ENCODE data around the gene RABEP2. TPM values are rescaled to one million over a fixed set of nuclear protein-coding genes. Genes with fewer than 3 reads are reported as not detected.

The RABEP2 gene
- total RNA-seq, 6 experiments from 2014 or later = 19.8 to 24.9 (median 21.9) TPM

GRCh38 chr16:28876019-28876659 is 48.9 kb downstream of the RABEP2 start:
- Mint-ChIP-seq H3K4me1 (ENCODE audit: low read depth) (peaks cover 17% of the 10 kb centered on the region), H3K4me3 (no peak overlapping the region)
- TF ChIP-seq, protein P1, sequence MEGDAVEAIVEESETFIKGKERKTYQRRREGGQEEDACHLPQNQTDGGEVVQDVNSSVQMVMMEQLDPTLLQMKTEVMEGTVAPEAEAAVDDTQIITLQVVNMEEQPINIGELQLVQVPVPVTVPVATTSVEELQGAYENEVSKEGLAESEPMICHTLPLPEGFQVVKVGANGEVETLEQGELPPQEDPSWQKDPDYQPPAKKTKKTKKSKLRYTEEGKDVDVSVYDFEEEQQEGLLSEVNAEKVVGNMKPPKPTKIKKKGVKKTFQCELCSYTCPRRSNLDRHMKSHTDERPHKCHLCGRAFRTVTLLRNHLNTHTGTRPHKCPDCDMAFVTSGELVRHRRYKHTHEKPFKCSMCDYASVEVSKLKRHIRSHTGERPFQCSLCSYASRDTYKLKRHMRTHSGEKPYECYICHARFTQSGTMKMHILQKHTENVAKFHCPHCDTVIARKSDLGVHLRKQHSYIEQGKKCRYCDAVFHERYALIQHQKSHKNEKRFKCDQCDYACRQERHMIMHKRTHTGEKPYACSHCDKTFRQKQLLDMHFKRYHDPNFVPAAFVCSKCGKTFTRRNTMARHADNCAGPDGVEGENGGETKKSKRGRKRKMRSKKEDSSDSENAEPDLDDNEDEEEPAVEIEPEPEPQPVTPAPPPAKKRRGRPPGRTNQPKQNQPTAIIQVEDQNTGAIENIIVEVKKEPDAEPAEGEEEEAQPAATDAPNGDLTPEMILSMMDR (IDR thresholded peaks at IDR 0.05) = no peak

DNA sequence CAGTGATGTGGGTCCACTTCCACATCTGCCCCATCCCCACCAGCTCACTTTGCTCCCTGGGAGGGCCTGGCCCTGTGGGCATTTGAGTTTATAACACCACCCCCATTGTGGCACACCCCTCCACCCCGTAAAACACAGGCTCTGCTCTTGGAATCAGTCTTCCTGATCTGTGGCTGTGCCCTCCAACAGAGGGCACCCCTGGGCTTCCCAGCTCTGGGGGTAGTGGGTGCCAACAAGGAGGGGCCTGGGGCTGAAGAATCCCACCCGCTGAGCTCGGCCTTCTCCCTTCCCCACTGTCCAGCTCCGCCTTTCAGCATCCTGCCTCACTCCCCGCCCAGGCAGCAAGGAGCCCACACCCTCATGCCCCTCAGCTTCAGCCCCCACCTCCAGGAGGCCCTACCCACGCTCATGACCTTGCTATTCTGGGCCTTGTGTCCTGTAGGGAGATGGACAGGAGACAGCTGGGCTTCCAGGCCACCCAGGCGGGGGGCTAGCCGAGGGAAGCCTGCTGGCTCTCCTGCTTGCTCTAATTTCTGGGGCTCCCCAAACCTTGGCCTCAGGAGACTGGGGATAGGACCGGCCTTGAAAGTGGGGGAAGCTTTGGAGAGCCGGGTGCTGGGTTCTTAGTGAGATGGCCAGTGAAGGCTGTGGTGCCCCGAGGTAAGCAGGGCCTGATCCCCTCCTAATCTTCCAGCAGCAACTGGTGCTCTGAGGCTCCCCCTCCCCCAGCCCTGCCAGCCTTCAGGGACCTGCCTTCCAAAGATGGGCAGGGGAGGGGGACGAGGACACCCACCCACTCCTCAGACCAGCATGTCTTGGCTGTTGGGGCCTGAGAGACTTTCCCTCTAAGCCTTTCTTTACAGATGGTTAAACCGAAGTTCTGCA is 49.7 kb downstream of the RABEP2 start:
- no peak for DNase-seq
- Mint-ChIP-seq H3K27ac (no peak overlapping the region), H3K4me3 (no peak overlapping the region), H3K36me3 (ENCODE audit: low read depth) (no peaks in the 10 kb centered on the region), H3K27me3 (ENCODE audit: insufficient read depth) (peaks cover 10% of the 10 kb centered on the region; the same call in 1 of the 2 replicates), H3K4me1 (ENCODE audit: low read depth) (peaks cover 12% of the 10 kb centered on the region), H3K9me3 (no peaks in the 10 kb centered on the region)
- TF ChIP-seq, protein P1 (IDR thresholded peaks at IDR 0.05) = no peak

More at GRCh38 chr16:28876019-28876659, 48.9 kb downstream of the RABEP2 start:
- DNase-seq = no peak
- H3K9me3 Mint-ChIP-seq = no peaks in the 10 kb centered on the region; the same call in 1 of the 2 replicates
- H3K27ac Mint-ChIP-seq = no peak overlapping the region
- H3K27me3 Mint-ChIP-seq (ENCODE audit: insufficient read depth) = peaks cover 10% of the 10 kb centered on the region; the same call in 1 of the 2 replicates
- no peaks in the 10 kb centered on the region; the same call in 1 of the 2 replicates for H3K36me3 Mint-ChIP-seq (ENCODE audit: low read depth)

DNA sequence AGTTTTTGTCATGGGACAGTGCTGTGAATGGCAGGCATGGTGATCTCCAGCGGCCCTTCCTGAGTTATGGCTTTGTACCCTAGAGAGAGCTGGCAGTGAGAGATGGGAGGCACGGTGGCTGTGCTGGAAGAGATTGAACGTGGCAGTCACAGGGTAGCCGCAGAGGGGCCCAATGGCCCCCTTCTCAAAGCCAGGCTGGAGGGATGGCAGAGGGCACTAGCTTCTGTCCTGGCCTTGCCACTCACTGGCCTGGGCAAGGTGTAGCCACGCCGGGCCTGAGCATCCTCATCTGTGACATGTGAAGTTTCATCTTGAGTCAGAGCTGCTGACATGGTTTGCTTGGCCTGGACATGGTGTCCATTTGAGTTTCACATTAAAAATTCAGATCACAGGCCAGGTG is 50.6 kb downstream of the RABEP2 start:
- TF ChIP-seq, protein P1 (IDR thresholded peaks at IDR 0.05) = no peak
- DNase-seq = no peak

GRCh38 chr16:28873543-28874201 is 51.4 kb downstream of the RABEP2 start:
- peaks cover 8% of the 10 kb centered on the region; the same call in 1 of the 2 replicates for H3K27me3 Mint-ChIP-seq (ENCODE audit: insufficient read depth)
- H3K27ac Mint-ChIP-seq = no peak overlapping the region
- TF ChIP-seq, protein P1 (IDR thresholded peaks at IDR 0.05) = peak; percentile 86
- H3K4me1 Mint-ChIP-seq (ENCODE audit: low read depth) = peaks cover 3% of the 10 kb centered on the region
- no peak overlapping the region for H3K4me3 Mint-ChIP-seq
- no peaks in the 10 kb centered on the region for H3K36me3 Mint-ChIP-seq (ENCODE audit: low read depth)
- no peak for DNase-seq
- H3K9me3 Mint-ChIP-seq = no peaks in the 10 kb centered on the region

More for the DNA sequence above, 50.6 kb downstream of the RABEP2 start:
- H3K27ac Mint-ChIP-seq = no peak overlapping the region
- peaks cover 10% of the 10 kb centered on the region for H3K4me1 Mint-ChIP-seq (ENCODE audit: low read depth)
- no peaks in the 10 kb centered on the region for H3K9me3 Mint-ChIP-seq
- H3K36me3 Mint-ChIP-seq (ENCODE audit: low read depth) = no peaks in the 10 kb centered on the region
- peaks cover 8% of the 10 kb centered on the region; the same call in 1 of the 2 replicates for H3K27me3 Mint-ChIP-seq (ENCODE audit: insufficient read depth)
- H3K4me3 Mint-ChIP-seq = no peak overlapping the region

- Mint-ChIP-seq H3K36me3 (ENCODE audit: low read depth) (no peaks in the 10 kb centered on the region), H3K9me3 (no peaks in the 10 kb centered on the region), H3K4me1 (ENCODE audit: low read depth) (no peaks in the 10 kb centered on the region), H3K27ac (no peak overlapping the region), H3K27me3 (ENCODE audit: insufficient read depth) (peaks cover 7% of the 10 kb centered on the region; the same call in 1 of the 2 replicates), H3K4me3 (no peak overlapping the region)
- DNase-seq = no peak
- TF ChIP-seq, protein P1 (IDR thresholded peaks at IDR 0.05) = no peak
These were observed 52.1 kb downstream of the RABEP2 start for GRCh38 chr16:28872952-28873351.

Data from HFFc6 (cell line).